ENCODE data around the gene RFWD3. TPM values are rescaled to one million over a fixed set of nuclear protein-coding genes. Genes with fewer than 3 reads are reported as not detected.

Gene RFWD3
- total RNA-seq, 2 donors from 2014 or later = 2.9 to 9.7 TPM

DNA sequence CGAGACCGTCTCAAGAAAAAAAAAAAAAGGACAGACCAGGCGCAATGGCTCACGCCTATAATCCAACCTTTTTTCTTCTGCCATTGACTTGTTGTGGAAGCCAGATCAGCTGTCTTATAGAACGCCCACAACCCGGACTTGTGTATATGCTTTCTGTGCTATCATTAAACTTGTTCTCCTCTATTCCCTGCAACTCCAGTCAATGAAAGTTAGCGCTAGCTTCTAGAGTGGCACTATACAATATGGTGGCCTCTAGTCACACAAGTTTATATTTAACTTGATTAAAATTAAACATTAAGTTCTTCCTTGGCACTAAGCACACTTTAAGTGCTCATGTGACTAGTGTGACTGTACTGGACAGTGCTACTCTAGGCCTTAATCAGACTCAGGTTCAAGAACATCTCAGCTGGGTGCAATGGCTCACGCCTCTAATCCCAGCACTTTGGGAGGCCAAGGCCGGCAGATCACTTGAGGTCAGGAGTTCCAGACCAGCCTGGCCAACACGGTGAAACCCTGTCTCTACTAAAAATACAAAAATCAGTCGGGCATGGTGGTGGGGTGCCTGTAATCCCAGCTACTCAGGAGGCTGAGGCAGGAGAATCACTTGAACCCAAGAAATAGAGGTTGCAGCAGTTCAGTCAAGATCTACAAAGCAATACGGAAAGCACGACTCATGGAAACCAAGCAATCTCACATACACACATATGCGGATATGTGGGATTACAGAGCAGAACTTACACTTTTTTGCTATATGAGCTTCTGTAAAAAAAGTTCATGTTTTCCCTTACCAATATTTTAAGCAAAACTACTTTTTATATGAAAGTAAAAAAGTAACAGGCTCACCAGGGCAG lies 41.0 kb downstream of the RFWD3 start:
- Histone ChIP-seq H3K36me3 (peaks cover 63% of the 10 kb centered on the region), H3K27me3 (no peaks in the 10 kb centered on the region), H3K27ac (no peak overlapping the region), H3K9me3 (no peaks in the 10 kb centered on the region), H3K4me3 (no peak overlapping the region), H3K4me1 (peaks cover 0 to 10% of the 10 kb centered on the region in 2 donors)
- no peak for DNase-seq (ENCODE audit: low spot score)
- TF ChIP-seq, protein P1, sequence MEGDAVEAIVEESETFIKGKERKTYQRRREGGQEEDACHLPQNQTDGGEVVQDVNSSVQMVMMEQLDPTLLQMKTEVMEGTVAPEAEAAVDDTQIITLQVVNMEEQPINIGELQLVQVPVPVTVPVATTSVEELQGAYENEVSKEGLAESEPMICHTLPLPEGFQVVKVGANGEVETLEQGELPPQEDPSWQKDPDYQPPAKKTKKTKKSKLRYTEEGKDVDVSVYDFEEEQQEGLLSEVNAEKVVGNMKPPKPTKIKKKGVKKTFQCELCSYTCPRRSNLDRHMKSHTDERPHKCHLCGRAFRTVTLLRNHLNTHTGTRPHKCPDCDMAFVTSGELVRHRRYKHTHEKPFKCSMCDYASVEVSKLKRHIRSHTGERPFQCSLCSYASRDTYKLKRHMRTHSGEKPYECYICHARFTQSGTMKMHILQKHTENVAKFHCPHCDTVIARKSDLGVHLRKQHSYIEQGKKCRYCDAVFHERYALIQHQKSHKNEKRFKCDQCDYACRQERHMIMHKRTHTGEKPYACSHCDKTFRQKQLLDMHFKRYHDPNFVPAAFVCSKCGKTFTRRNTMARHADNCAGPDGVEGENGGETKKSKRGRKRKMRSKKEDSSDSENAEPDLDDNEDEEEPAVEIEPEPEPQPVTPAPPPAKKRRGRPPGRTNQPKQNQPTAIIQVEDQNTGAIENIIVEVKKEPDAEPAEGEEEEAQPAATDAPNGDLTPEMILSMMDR (IDR thresholded peaks at IDR 0.05) = no peak

DNA sequence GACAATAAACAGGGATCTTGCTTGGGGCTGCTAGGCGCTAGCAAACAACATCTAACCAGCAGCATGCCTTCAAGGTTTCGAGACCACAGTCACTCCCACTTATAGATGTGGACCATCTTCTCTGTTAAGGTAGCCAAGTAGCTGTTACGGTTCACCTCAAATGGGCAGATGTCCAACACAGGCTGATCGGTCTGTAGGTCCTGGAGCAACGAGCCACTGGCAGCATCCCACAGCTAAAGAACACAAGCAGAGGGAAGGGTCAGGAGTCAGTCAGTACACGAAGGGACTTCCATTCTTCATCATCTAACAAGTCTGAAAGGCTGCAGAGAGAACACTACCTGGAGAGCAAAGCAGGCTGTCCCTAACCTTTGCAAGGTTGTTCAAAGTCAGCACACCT lies 42.8 kb downstream of the RFWD3 start:
- H3K27ac ChIP-seq = no peak overlapping the region
- TF ChIP-seq, protein P1 (IDR thresholded peaks at IDR 0.05) = no peak
- no peaks in the 10 kb centered on the region for H3K9me3 ChIP-seq
- H3K36me3 ChIP-seq = peaks cover 47% of the 10 kb centered on the region
- H3K4me1 ChIP-seq = peaks cover 0 to 10% of the 10 kb centered on the region in 2 donors
- H3K27me3 ChIP-seq = no peaks in the 10 kb centered on the region
- H3K4me3 ChIP-seq = no peak overlapping the region
- DNase-seq (ENCODE audit: low spot score) = no peak

DNA sequence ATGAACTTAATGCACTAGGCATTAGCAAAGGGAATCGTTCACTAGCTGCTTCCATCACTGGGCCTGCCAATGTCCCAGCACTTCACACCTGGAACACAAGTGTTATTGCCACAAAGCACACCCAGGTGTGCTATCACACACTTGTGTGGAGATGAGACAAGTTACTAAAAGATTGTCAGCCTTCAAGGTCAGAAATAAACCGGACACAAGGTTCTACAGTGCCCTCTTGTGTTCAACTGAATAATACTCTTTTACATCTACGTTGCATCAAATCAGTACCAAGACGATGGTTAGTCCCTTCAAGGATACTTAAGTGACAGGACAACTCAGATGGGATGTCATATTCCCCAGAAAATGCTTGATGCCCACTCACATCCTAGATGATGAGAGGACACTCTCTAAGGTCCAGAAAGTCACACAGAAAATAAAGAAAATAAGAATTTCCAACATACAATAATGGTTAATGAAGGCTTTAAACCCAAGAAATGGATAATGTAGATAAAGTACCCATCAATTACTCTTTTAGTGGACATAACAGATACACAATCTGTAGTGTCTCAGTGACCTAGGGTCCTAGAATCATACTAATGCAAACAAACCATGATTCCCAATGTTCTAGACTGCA lies 43.4 kb downstream of the RFWD3 start:
- Histone ChIP-seq H3K4me1 (peaks cover 0 to 10% of the 10 kb centered on the region in 2 donors), H3K36me3 (peaks cover 43% of the 10 kb centered on the region), H3K4me3 (no peak overlapping the region), H3K27ac (no peak overlapping the region), H3K9me3 (no peaks in the 10 kb centered on the region), H3K27me3 (no peaks in the 10 kb centered on the region)
- TF ChIP-seq, protein P1 (IDR thresholded peaks at IDR 0.05) = peak; percentile 38 to 72
- DNase-seq (ENCODE audit: low spot score) = no peak

DNA sequence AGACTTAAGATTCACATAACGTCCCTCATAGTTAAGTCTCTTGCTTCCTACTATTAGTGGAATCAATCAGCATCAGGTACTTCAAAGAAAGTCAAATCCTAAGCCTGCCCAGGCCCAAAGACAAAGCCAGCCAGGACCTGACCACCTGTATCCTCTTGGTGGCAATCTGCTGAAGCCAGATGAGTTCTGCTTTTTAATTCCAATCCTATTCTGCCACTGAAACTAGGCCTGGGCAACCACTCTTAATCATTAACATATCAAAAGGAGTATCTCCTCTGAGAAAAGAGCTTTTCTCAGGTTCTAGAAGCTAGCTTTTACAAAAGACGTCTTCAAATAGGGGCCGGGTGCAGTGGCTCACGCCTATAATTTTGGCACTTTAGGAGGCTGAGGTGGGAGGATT lies 44.7 kb downstream of the RFWD3 start:
- H3K27me3 ChIP-seq = no peaks in the 10 kb centered on the region
- no peak overlapping the region for H3K27ac ChIP-seq
- peaks cover 31% of the 10 kb centered on the region for H3K36me3 ChIP-seq
- no peak for DNase-seq (ENCODE audit: low spot score)
- TF ChIP-seq, protein P1 (IDR thresholded peaks at IDR 0.05) = no peak
- no peak overlapping the region for H3K4me3 ChIP-seq
- no peaks in the 10 kb centered on the region for H3K9me3 ChIP-seq
- H3K4me1 ChIP-seq = peaks cover 0 to under 1% of the 10 kb centered on the region in 2 donors

DNA sequence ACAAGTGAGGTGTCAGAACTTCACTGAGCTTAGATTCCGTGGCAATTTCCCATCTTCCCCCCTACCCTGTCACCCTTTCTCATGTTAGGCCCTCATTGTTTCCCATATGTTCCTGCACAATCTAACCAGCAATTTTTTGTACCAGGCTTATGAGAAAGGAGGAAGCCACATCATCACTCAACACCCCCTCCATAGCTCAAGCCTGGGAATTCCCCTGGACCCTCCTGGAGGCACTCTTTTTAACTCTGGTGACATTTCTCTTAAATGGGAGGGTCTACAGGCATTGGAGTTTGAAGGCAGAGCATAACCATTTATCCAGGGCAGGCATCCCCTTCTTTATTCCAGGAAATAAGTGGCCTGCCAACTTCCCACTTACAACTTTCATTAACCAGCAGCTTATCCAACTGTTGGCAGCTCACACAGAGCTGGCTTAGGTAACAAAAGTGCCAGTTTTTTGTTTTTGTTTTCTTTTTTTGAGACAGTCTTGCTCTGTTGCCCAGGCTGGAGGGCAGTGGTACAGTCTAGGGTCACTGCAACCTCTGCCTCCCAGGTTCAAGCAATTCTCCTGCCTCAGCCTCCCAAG lies 49.4 kb downstream of the RFWD3 start:
- H3K27ac ChIP-seq = no peak overlapping the region
- H3K27me3 ChIP-seq = no peaks in the 10 kb centered on the region
- no peaks in the 10 kb centered on the region for H3K9me3 ChIP-seq
- TF ChIP-seq, protein P1 (IDR thresholded peaks at IDR 0.05) = no peak
- H3K4me3 ChIP-seq = no peak overlapping the region
- peaks cover 4% of the 10 kb centered on the region for H3K36me3 ChIP-seq
- no peaks in the 10 kb centered on the region for H3K4me1 ChIP-seq
- DNase-seq (ENCODE audit: low spot score) = no peak

Measured in right atrium auricular region (tissue), 2 donors.